ENCODE data around the gene CHST8.
A peak's percentile ranks its signal among the peaks of the same experiment; 100 is the strongest.
"Not testable (repeated sequence)": the region's sequence is repeated elsewhere in the genome, so short reads cannot be mapped to it uniquely, and the experiment has no call there.

CHST8 gene

GRCh38 chr19:33609353-33609752 lies 12.4 kb upstream of the CHST8 start:
- ATAC-seq, result no peak
- no peak for DNase-seq (ENCODE audit: low spot score in 2 of 2)
- no peaks in the 10 kb centered on the region for H3K4me1 Mint-ChIP-seq
- H3K27ac Mint-ChIP-seq, result no peak overlapping the region
- no peaks in the 10 kb centered on the region for H3K36me3 Mint-ChIP-seq
- H3K4me3 Mint-ChIP-seq, result no peak overlapping the region
- H3K9me3 Mint-ChIP-seq, result peaks cover 3% of the 10 kb centered on the region

- Mint-ChIP-seq H3K4me1 (no peaks in the 10 kb centered on the region), H3K4me3 (no peak overlapping the region), H3K36me3 (no peaks in the 10 kb centered on the region), H3K27ac (no peak overlapping the region), H3K9me3 (peaks cover 3% of the 10 kb centered on the region)
- DNase-seq (ENCODE audit: low spot score in 2 of 2), result no peak
- ATAC-seq, result no peak
Measured at GRCh38 chr19:33610588-33610987, 11.2 kb upstream of the CHST8 start.

GRCh38 chr19:33612928-33613619 lies 8.7 kb upstream of the CHST8 start:
- Mint-ChIP-seq H3K9me3 (peaks cover 3% of the 10 kb centered on the region), H3K4me3 (no peak overlapping the region), H3K27ac (no peak overlapping the region), H3K4me1 (no peaks in the 10 kb centered on the region), H3K36me3 (no peaks in the 10 kb centered on the region)
- ATAC-seq (no peak), DNase-seq (ENCODE audit: low spot score in 2 of 2) (no peak)

- H3K27ac Mint-ChIP-seq, result no peak overlapping the region
- ATAC-seq (no peak), DNase-seq (ENCODE audit: low spot score in 2 of 2) (no peak)
- H3K36me3 Mint-ChIP-seq, result no peaks in the 10 kb centered on the region
- no peak overlapping the region for H3K4me3 Mint-ChIP-seq
- H3K9me3 Mint-ChIP-seq, result peaks cover 3% of the 10 kb centered on the region
- no peaks in the 10 kb centered on the region for H3K4me1 Mint-ChIP-seq
Measured at GRCh38 chr19:33613620-33614000, 8.1 kb upstream of the CHST8 start.

GRCh38 chr19:33616346-33616745 lies 5.4 kb upstream of the CHST8 start:
- DNase-seq (ENCODE audit: low spot score in 2 of 2) (no peak), ATAC-seq (no peak)
- Mint-ChIP-seq H3K9me3 (no peaks in the 10 kb centered on the region), H3K36me3 (no peaks in the 10 kb centered on the region), H3K4me3 (no peak overlapping the region), H3K4me1 (no peaks in the 10 kb centered on the region), H3K27ac (no peak overlapping the region)

GRCh38 chr19:33616857-33617256 lies 4.9 kb upstream of the CHST8 start:
- no peak for ATAC-seq
- H3K27ac Mint-ChIP-seq, result no peak overlapping the region

GRCh38 chr19:33618363-33618762 lies 3.4 kb upstream of the CHST8 start:
- H3K9me3 Mint-ChIP-seq; ATAC-seq; DNase-seq (ENCODE audit: low spot score in 2 of 2); H3K36me3 Mint-ChIP-seq; H3K27ac Mint-ChIP-seq; H3K4me1 Mint-ChIP-seq; H3K4me3 Mint-ChIP-seq: not testable (repeated sequence)

More at GRCh38 chr19:33616857-33617256, 4.9 kb upstream of the CHST8 start:
- Mint-ChIP-seq H3K36me3 (no peaks in the 10 kb centered on the region), H3K4me3 (no peak overlapping the region), H3K9me3 (no peaks in the 10 kb centered on the region), H3K4me1 (no peaks in the 10 kb centered on the region)
- DNase-seq (ENCODE audit: low spot score in 2 of 2), result no peak

- Mint-ChIP-seq H3K4me3 (no peak overlapping the region), H3K36me3 (no peaks in the 10 kb centered on the region), H3K4me1 (no peaks in the 10 kb centered on the region), H3K27ac (no peak overlapping the region), H3K9me3 (no peaks in the 10 kb centered on the region)
- no peak for DNase-seq (ENCODE audit: low spot score in 2 of 2)
- ATAC-seq, result no peak
Measured at GRCh38 chr19:33618884-33619283, 2.9 kb upstream of the CHST8 start.

- no peak overlapping the region for H3K27ac Mint-ChIP-seq
- no peak for DNase-seq (ENCODE audit: low spot score in 2 of 2)
- no peak overlapping the region for H3K4me3 Mint-ChIP-seq
- H3K9me3 Mint-ChIP-seq, result no peaks in the 10 kb centered on the region
- H3K36me3 Mint-ChIP-seq, result no peaks in the 10 kb centered on the region
- H3K4me1 Mint-ChIP-seq, result no peaks in the 10 kb centered on the region
- ATAC-seq, result no peak
Measured at GRCh38 chr19:33620611-33621010, 1.1 kb upstream of the CHST8 start.

GRCh38 chr19:33621065-33621785 lies 528 bp upstream of the CHST8 start:
- ATAC-seq, result no peak

GRCh38 chr19:33622505-33622808 lies 704 bp downstream of the CHST8 start:
- H3K36me3 Mint-ChIP-seq, result no peaks in the 10 kb centered on the region

More at GRCh38 chr19:33621065-33621785, 528 bp upstream of the CHST8 start:
- no peaks in the 10 kb centered on the region for H3K9me3 Mint-ChIP-seq
- no peak overlapping the region for H3K27ac Mint-ChIP-seq
- no peak overlapping the region for H3K4me3 Mint-ChIP-seq
- H3K36me3 Mint-ChIP-seq, result no peaks in the 10 kb centered on the region
- H3K4me1 Mint-ChIP-seq, result no peaks in the 10 kb centered on the region
- no peak for DNase-seq (ENCODE audit: low spot score in 2 of 2)

GRCh38 chr19:33622809-33623511 lies 1.2 kb downstream of the CHST8 start:
- H3K9me3 Mint-ChIP-seq, result no peaks in the 10 kb centered on the region
- no peak overlapping the region for H3K4me3 Mint-ChIP-seq

More at GRCh38 chr19:33622505-33622808, 704 bp downstream of the CHST8 start:
- Mint-ChIP-seq H3K4me3 (no peak overlapping the region), H3K27ac (no peak overlapping the region), H3K9me3 (no peaks in the 10 kb centered on the region), H3K4me1 (no peaks in the 10 kb centered on the region)
- ATAC-seq (no peak), DNase-seq (ENCODE audit: low spot score in 2 of 2) (no peak)

GRCh38 chr19:33624586-33624985 lies 2.8 kb downstream of the CHST8 start:
- H3K9me3 Mint-ChIP-seq, result no peaks in the 10 kb centered on the region
- H3K27ac Mint-ChIP-seq, result no peak overlapping the region
- no peaks in the 10 kb centered on the region for H3K36me3 Mint-ChIP-seq
- no peak overlapping the region for H3K4me3 Mint-ChIP-seq
- ATAC-seq (no peak), DNase-seq (ENCODE audit: low spot score in 2 of 2) (no peak)
- H3K4me1 Mint-ChIP-seq, result no peaks in the 10 kb centered on the region

More at GRCh38 chr19:33622809-33623511, 1.2 kb downstream of the CHST8 start:
- ATAC-seq, result no peak
- H3K36me3 Mint-ChIP-seq, result no peaks in the 10 kb centered on the region
- DNase-seq (ENCODE audit: low spot score in 2 of 2), result no peak
- H3K4me1 Mint-ChIP-seq, result no peaks in the 10 kb centered on the region
- no peak overlapping the region for H3K27ac Mint-ChIP-seq

GRCh38 chr19:33627526-33627925 lies 5.8 kb downstream of the CHST8 start:
- DNase-seq (ENCODE audit: low spot score in 2 of 2) (no peak), ATAC-seq (no peak)
- Mint-ChIP-seq H3K27ac (no peak overlapping the region), H3K9me3 (no peaks in the 10 kb centered on the region), H3K4me3 (no peak overlapping the region), H3K36me3 (no peaks in the 10 kb centered on the region), H3K4me1 (no peaks in the 10 kb centered on the region)

GRCh38 chr19:33627962-33628839 lies 6.4 kb downstream of the CHST8 start:
- DNase-seq (ENCODE audit: low spot score in 2 of 2), result no peak
- Mint-ChIP-seq H3K4me3 (no peak overlapping the region), H3K27ac (no peak overlapping the region), H3K4me1 (no peaks in the 10 kb centered on the region), H3K9me3 (no peaks in the 10 kb centered on the region), H3K36me3 (no peaks in the 10 kb centered on the region)
- peak; percentile 14 for ATAC-seq

All from stimulated activated effector memory CD8-positive, alpha-beta T cell treated with anti-CD3 and anti-CD28 coated beads, Interleukin-12 subunit alpha, Interleukin-12 subunit beta, amount 100 ng/mL, for 72 hours (primary cell).